ENCODE data around the gene ZNF133.
"Not testable (repeated sequence)": the region's sequence is repeated elsewhere in the genome, so short reads cannot be mapped to it uniquely, and the experiment has no call there.

Gene ZNF133

GRCh38 chr20:18287915-18288748, at the start of gene ZNF133:
Gene ZNF133, plus strand, starts transcription at chr20:18288527. Its CDS starts 17,160 bp downstream, at chr20:18305687.
- DNase-seq: peak; percentile 97

- no peak for DNase-seq
Measured at GRCh38 chr20:18240997-18241396, 47.3 kb upstream of the ZNF133 start.

- DNase-seq: no peak
Measured at GRCh38 chr20:18243802-18244201, 44.5 kb upstream of the ZNF133 start.

GRCh38 chr20:18248545-18248944, 39.8 kb upstream of the ZNF133 start:
- DNase-seq: not testable (repeated sequence)

- no peak for DNase-seq
Measured at GRCh38 chr20:18250217-18250616, 38.1 kb upstream of the ZNF133 start.

- no peak for DNase-seq
Measured at GRCh38 chr20:18252597-18253451, 35.5 kb upstream of the ZNF133 start.

GRCh38 chr20:18254615-18255014, 33.7 kb upstream of the ZNF133 start:
- DNase-seq: no peak

GRCh38 chr20:18255526-18255925, 32.8 kb upstream of the ZNF133 start:
- DNase-seq: no peak

GRCh38 chr20:18256440-18257090, 31.8 kb upstream of the ZNF133 start:
- no peak for DNase-seq

- DNase-seq: no peak
Measured at GRCh38 chr20:18258126-18258860, 30.0 kb upstream of the ZNF133 start.

- DNase-seq: no peak
Measured at GRCh38 chr20:18259730-18260129, 28.6 kb upstream of the ZNF133 start.

- no peak for DNase-seq
Measured at GRCh38 chr20:18263723-18264122, 24.6 kb upstream of the ZNF133 start.

- DNase-seq: no peak
Measured at GRCh38 chr20:18265441-18265840, 22.9 kb upstream of the ZNF133 start.

GRCh38 chr20:18266282-18266681, 22.0 kb upstream of the ZNF133 start:
- DNase-seq: no peak

GRCh38 chr20:18267815-18268214, 20.5 kb upstream of the ZNF133 start:
- DNase-seq: no peak

- DNase-seq: no peak
Measured at GRCh38 chr20:18271160-18271559, 17.2 kb upstream of the ZNF133 start.

- no peak for DNase-seq
Measured at GRCh38 chr20:18272451-18272850, 15.9 kb upstream of the ZNF133 start.

- no peak for DNase-seq
Measured at GRCh38 chr20:18273738-18274137, 14.6 kb upstream of the ZNF133 start.

GRCh38 chr20:18275960-18276359, 12.4 kb upstream of the ZNF133 start:
- not testable (repeated sequence) for DNase-seq

GRCh38 chr20:18276821-18277220, 11.5 kb upstream of the ZNF133 start:
- DNase-seq: peak; percentile 58

- DNase-seq: no peak
Measured at GRCh38 chr20:18279242-18279641, 9.1 kb upstream of the ZNF133 start.

- DNase-seq: no peak
Measured at GRCh38 chr20:18284805-18285533, 3.4 kb upstream of the ZNF133 start.
